B cell (primary cell): Measurements from ENCODE around the gene ISOC2.

Experiments
- CTCF ChIP-seq: fragments of 200-600 bp; IDR thresholded peaks from one replicate; pipeline ENCODE4 v1.8.0; 2022; ENCODE audit warnings: antibody characterized with exemption, mild to moderate bottlenecking
- EZH2 ChIP-seq: IDR thresholded peaks from 2 replicates; pipeline ENCODE4 v1.6.1; 2012; ENCODE audit warnings: borderline replicate concordance, low read depth, mild to moderate bottlenecking, moderate library complexity, low read length; ENCODE audit not compliant: insufficient read depth, poor library complexity, severe bottlenecking

DNA sequence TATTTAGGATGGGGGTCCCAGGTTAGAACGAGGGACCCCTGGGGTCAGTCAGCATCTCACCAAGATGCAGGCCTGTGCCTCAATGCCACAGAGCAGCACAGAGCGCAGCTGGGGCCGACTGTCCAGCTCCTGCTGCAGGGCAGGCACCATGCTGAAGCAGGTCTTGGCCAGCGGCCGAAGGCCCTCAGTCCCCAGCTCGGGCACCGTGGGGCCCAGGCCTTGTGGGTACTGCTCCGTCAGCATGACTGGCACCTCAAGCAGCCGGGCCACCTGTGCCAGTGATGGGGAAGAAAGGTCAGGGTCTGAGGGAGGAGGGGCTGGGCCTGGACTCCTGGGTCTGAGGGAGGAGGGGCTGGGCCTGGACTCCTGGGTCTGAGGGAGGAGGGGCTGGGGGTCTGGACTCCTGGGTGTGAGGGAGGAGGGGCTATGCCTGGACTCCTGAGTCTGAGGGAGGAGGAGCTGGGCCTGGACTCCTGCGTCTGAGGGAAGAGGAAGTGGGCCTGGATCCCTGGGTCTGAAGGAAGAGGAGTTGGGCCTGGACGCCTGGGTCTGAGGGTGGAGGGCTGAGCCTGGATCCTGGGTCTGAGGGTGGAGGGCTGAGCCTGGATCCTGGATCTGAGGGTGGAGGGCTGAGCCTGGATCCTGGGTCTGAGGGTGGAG lies 5.7 kb downstream of the ISOC2 start:
- TF ChIP-seq CTCF = no peak
- TF ChIP-seq EZH2 = no peak
